GM21717 (cell line): Measurements from ENCODE around the gene ADK.
"Not testable (repeated sequence)": the region's sequence is repeated elsewhere in the genome, so short reads cannot be mapped to it uniquely, and the experiment has no call there.

Experiments used
- ATAC-seq: cut with Tn5 transposase; IDR thresholded peaks from one replicate; pipeline ENCODE4 v1.9.1; 2021; ENCODE audit warnings: mild to moderate bottlenecking, moderate library complexity; ENCODE audit not compliant: unreplicated experiment

Gene ADK

DNA sequence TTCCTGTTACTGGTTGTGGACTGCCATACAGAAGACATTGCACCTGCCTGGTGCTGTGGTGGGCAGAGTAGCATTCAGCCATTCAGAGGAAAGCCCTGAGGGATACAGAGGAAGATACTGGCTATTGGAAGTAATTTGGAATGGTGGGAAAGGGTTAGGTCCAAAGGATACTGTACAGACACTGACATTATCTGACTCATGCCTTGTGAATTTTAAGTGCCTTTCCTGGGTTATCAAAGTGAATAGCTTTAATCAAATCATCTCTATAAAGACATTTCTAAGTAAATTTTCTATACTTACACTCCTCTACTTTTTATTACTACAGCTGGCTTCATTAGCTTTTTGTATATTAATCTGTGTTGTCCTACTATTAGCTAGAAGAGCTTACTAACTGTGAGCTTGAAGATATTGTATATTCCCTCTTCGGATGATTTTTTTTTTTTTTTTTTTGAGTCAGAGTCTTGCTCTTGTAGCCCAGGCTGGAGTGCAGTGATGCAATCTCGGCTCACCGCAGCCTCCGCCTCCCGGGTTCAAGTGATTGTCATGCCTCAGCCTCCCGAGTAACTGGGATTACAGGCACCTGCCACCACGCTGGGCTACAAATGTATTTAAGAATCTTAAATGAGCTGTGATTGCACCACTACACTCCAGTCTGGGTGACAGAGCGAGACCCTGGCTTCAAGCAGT lies 186.5 kb downstream of the ADK start:
- ATAC-seq = no peak

DNA sequence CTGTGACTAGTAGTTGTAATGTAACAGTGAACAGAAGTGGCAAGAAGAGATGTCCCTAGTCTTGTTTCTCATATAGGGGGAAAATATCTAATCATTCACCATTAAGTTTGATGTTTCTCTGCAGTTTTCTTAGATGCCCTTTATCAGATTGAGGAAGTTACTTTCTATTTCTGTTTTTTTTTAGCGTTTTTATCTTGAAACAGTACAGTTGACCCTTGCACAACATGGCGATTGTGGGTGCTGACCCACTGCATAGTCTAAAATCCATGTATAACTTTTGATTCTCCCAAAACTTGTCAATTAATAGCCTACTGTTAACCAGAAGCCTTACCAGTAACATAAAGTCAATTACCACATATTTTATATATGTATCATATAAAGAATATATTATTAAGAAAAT lies 192.0 kb downstream of the ADK start:
- ATAC-seq = no peak

DNA sequence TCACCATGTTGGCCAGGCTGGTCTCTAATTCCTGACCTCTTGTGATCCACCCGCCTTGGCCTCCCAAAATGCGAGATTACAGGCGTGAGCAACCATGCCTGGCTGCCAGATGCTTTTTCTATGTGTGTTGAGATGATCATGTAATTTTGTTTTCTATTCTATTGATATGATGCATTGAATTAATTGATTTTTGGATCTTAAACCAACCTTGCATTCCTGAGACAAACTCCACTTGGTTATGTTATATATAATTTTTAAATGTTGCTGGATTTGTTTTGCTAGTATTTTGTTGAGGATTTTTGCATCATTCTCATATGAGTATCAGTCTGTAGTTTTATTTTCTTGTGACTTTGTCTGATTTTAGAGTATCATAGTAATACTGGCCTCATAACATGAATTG lies 192.8 kb downstream of the ADK start:
- no peak for ATAC-seq

- no peak for ATAC-seq
Observed at GRCh38 chr10:74344306-74344705, 193.3 kb downstream of the ADK start.

- ATAC-seq = no peak
Observed at GRCh38 chr10:74347522-74347921, 196.5 kb downstream of the ADK start.

GRCh38 chr10:74353021-74353420 lies 202.0 kb downstream of the ADK start:
- not testable (repeated sequence) for ATAC-seq

DNA sequence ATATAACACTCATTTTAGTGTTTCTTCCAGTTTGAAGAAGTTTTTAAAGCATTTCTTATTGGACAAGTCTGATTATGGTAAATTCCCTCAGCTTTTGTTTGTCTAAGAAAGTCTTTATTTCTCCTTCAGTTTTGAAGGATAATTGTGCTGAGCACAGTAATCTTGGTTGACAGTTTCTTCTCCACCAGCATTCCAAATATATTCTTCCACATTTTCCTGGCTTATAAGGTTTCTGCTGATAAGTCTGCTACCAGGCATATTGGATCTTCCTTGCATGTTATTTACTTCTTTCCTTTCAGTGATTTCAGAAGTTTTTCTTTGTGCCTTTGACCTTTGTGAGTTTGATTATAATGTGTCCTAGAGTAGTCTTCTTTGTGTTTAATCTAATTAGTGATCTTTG lies 210.7 kb downstream of the ADK start:
- ATAC-seq = no peak

- no peak for ATAC-seq
Observed at GRCh38 chr10:74363727-74364126, 212.7 kb downstream of the ADK start.

GRCh38 chr10:74365109-74365508 lies 214.1 kb downstream of the ADK start:
- ATAC-seq = no peak

DNA sequence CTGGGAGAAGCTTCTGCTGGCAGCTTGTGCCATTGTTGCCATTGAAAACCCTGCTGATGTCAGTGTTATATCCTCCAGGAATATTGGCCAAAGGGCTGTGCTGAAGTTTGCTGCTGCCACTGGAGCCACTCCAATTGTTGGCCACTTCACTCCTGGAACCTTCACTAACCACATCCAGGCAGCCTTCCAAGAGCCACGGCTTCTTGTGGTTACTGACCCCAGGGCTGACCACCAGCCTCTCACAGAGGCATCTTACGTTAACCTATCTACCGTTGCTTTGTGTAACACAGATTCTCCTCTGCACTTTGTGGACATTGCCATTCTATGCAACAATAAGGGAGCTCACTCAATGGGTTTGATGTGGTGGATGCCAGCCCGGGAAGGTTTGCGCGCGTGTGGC lies 220.7 kb downstream of the ADK start:
- ATAC-seq = no peak

GRCh38 chr10:74373059-74373458 lies 222.0 kb downstream of the ADK start:
- no peak for ATAC-seq

- no peak for ATAC-seq
Observed at GRCh38 chr10:74377476-74377875, 226.5 kb downstream of the ADK start.

DNA sequence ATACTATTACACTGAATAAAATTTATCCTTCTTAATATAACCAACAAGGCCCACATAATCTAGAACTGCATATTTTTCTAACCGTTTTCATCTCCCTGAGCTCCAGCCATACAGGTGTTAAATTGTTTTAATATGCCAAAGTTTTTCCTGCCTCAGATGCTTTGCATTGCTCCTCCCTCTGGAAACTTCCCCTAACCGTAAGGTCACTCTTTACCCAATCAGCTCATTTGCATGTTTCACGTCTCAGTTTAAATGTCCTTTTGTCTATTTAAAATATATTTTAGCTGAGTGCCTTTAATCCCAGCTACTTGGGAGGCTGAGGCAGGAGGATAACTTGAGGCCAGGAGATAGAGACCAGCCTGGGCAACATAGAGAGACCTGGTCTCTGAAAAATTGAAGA lies 228.5 kb downstream of the ADK start:
- ATAC-seq = no peak

DNA sequence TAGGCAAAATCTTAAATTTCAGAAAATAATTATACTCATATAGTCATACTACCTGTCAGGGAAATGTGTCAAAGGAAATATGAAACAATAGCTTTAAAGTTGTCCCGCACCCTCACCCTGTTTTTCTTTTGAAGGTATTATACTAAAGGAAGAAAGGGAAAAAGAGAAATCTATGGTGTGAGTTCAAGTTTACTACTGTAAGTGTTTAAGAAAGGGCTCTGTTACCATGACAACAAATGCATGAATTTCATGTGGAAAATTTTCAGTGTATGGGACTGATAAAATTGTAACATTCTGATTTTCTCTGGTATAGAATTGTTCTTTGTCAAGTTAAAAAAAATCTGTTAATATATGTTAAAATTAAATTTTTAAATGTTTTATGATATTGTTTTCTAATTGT lies 229.8 kb downstream of the ADK start:
- ATAC-seq = no peak

DNA sequence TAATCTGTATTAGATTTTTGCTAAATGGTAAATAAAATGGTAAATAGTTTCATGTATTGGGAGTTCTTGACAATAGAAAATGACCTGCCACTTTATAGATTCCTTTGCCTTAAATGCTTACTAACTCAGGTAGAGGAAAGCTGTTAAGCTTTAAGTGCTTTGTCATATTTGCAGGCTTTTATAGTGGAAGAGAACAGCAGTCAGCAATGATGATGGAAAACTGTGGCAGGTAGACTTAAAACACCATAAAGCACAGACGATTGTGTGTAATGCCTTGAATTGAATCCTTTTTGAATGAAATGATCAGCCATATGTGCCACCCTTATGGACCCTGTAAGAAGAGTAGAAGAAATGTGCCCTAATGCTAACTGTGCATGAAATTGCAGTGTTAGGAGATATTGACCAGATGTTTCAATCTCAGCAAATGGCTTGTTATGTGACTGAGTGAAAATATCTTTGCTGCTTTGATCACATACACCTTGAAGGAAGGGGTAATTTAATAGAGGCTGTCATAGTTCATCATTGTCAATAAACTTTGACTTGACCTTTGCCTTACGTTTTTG lies 230.4 kb downstream of the ADK start:
- no peak for ATAC-seq

- ATAC-seq = no peak
Observed at GRCh38 chr10:74382663-74383062, 231.6 kb downstream of the ADK start.

DNA sequence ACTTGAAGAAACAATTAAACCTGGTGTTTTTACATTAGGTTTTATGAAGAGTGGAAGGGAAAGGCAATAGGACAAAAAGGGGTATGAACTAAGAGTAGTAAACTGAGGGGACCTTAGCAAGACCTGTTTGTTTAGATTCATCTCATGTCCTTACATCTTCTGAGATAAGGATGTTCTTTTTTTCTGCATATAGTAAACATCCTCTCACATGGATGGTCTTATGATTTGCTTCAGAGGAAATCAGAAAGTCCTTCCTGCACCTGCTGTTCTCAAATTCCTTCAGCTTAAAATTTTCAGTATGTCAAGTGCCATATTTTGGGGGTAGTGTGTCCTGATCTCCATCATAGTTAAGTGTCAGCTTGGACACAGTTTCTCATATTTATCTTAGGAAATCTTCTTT lies 232.6 kb downstream of the ADK start:
- ATAC-seq = no peak

- no peak for ATAC-seq
Observed at GRCh38 chr10:74384615-74385183, 233.7 kb downstream of the ADK start.

DNA sequence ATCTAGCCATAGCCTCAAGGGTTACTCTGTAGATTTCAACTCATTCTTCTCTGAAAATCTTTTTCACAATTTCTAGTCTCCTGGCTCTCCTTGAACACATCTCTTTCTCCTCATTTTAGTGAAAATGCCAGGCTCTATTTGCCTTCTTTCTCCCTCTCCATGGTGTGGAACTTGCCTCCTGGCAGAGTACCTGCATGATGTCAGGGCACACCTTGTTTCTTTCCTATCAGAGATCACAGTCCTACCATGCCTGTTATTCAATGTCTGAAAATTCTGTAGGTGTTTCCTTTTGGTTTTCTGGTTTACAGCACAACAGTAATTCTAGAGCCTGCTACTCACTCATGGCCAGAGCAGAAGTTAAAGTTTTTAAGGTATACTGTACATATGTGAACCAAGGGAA lies 237.8 kb downstream of the ADK start:
- ATAC-seq = no peak

DNA sequence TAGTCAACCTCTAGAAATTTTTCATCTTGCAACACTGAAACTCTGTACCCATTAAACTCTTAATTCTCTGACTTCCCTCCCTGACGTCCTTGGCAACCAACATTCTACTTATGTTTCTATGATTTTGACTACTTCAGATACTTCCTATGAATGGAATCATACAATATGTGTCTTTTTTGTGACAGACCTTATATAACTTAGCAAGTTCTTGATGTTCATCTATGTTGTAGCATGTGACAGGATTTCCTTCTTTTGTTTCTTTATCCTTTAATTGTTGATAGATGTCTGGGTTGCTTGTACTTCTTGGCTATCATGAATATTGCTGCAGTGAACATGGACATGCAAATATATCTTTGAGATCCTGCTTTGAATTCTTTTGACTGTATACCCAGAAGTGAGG lies 240.8 kb downstream of the ADK start:
- no peak for ATAC-seq

DNA sequence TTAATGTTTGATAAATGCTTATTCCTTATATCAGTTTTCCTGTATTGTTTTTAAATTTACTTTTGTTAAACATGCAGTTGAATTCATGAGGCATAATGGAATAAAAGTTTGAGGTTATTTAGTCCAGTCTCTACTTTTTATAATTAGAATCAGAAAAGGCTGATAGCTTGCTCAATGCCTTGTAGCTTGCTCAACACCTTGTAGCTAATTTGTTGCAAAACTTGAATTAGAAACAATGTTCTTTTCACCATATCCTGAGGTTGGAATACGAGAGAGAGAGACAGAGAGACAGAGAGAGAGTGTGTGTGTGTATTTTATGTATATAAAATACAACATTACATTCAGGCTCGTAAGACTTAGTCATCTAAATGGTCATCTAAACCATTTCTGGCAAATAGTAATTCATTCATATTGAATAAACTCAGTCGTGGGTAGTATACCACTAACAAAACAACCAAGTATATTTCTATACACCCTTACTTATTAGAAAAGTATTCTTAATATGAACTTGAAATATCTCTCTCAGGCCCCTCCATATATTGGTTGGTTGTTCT lies 243.5 kb downstream of the ADK start:
- no peak for ATAC-seq

- no peak for ATAC-seq
Observed at GRCh38 chr10:74400186-74400585, 249.2 kb downstream of the ADK start.
